Measurements from ENCODE around the gene ADAT2. TPM values are rescaled to one million over a fixed set of nuclear protein-coding genes. Genes with fewer than 3 reads are reported as not detected.

ADAT2 gene
- total and polyA plus RNA-seq, 2 of the 13 experiments (the other 11 are each of a cell fraction or from before 2014, with no cell fraction given): 10.5 to 18.3 TPM

DNA sequence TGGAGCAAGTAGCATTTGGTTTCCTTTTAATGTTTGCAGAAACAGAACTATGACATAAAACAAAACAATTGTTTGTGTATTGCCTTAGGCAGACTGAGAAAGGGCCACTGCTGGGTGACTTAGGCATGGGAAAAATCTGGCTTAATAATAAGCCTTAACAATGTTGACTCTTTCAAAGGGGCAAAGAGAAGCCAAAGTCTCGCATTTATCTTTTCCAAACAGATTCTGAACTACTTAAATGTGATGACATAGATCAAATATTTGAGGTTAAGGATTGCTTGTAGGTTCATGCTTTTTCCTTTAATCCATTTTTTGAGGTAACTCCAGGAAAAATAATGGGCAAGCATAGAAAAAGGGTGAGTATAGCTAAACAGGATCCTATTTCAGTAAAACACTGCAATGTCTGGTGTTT lies 39.6 kb downstream of the ADAT2 start (continued):
- TF ChIP-seq MTA3 (CRISPR knock-in tag; IDR thresholded peaks at IDR 0.05) (no peak), ZNF260 (CRISPR knock-in tag; IDR thresholded peaks at IDR 0.05; ENCODE audit: borderline replicate concordance, low read depth) (no peak), SSRP1 (CRISPR knock-in tag; IDR thresholded peaks at IDR 0.05) (no peak), KDM6A (CRISPR knock-in tag; IDR thresholded peaks at IDR 0.05; ENCODE audit: low read depth) (peak; percentile 78), HMGA1 (CRISPR knock-in tag; conservative IDR thresholded peaks at IDR 0.05) (no peak), ZFP1 (CRISPR knock-in tag; IDR thresholded peaks at IDR 0.05) (no peak), SOX6 (IDR thresholded peaks at IDR 0.05) (no peak), SOX6 (CRISPR knock-in tag; IDR thresholded peaks at IDR 0.05) (peak; percentile 95), ZNF883 (CRISPR knock-in tag; IDR thresholded peaks at IDR 0.05; ENCODE audit: not compliant biosample characterization) (no peak), HOXA5 (CRISPR knock-in tag; IDR thresholded peaks at IDR 0.05) (peak; percentile 81; the same call in 1 of the 2 replicates), KDM3A (CRISPR knock-in tag; IDR thresholded peaks at IDR 0.05; ENCODE audit: low read depth) (peak; percentile 62; the same call in 1 of the 2 replicates), IKZF1 (IDR thresholded peaks at IDR 0.05) (no peak)
- TF ChIP-seq, protein P1, sequence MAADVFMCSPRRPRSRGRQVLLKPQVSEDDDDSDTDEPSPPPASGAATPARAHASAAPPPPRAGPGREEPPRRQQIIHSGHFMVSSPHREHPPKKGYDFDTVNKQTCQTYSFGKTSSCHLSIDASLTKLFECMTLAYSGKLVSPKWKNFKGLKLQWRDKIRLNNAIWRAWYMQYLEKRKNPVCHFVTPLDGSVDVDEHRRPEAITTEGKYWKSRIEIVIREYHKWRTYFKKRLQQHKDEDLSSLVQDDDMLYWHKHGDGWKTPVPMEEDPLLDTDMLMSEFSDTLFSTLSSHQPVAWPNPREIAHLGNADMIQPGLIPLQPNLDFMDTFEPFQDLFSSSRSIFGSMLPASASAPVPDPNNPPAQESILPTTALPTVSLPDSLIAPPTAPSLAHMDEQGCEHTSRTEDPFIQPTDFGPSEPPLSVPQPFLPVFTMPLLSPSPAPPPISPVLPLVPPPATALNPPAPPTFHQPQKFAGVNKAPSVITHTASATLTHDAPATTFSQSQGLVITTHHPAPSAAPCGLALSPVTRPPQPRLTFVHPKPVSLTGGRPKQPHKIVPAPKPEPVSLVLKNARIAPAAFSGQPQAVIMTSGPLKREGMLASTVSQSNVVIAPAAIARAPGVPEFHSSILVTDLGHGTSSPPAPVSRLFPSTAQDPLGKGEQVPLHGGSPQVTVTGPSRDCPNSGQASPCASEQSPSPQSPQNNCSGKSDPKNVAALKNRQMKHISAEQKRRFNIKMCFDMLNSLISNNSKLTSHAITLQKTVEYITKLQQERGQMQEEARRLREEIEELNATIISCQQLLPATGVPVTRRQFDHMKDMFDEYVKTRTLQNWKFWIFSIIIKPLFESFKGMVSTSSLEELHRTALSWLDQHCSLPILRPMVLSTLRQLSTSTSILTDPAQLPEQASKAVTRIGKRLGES (CRISPR knock-in tag; IDR thresholded peaks at IDR 0.05; ENCODE audit: borderline replicate concordance): 0 out of 2 replicates have a peak, but pooled peaks have one; percentile 28
- TF ChIP-seq, protein P2, sequence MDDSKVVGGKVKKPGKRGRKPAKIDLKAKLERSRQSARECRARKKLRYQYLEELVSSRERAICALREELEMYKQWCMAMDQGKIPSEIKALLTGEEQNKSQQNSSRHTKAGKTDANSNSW (CRISPR knock-in tag; IDR thresholded peaks at IDR 0.05; ENCODE audit: borderline replicate concordance): no peak
- TF ChIP-seq, protein P3, sequence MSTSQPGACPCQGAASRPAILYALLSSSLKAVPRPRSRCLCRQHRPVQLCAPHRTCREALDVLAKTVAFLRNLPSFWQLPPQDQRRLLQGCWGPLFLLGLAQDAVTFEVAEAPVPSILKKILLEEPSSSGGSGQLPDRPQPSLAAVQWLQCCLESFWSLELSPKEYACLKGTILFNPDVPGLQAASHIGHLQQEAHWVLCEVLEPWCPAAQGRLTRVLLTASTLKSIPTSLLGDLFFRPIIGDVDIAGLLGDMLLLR (CRISPR knock-in tag; IDR thresholded peaks at IDR 0.05): no peak
- TF ChIP-seq, protein P4, sequence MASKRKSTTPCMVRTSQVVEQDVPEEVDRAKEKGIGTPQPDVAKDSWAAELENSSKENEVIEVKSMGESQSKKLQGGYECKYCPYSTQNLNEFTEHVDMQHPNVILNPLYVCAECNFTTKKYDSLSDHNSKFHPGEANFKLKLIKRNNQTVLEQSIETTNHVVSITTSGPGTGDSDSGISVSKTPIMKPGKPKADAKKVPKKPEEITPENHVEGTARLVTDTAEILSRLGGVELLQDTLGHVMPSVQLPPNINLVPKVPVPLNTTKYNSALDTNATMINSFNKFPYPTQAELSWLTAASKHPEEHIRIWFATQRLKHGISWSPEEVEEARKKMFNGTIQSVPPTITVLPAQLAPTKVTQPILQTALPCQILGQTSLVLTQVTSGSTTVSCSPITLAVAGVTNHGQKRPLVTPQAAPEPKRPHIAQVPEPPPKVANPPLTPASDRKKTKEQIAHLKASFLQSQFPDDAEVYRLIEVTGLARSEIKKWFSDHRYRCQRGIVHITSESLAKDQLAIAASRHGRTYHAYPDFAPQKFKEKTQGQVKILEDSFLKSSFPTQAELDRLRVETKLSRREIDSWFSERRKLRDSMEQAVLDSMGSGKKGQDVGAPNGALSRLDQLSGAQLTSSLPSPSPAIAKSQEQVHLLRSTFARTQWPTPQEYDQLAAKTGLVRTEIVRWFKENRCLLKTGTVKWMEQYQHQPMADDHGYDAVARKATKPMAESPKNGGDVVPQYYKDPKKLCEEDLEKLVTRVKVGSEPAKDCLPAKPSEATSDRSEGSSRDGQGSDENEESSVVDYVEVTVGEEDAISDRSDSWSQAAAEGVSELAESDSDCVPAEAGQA (IDR thresholded peaks at IDR 0.05; ENCODE audit: low read depth): no peak
- TF ChIP-seq, protein P4 (CRISPR knock-in tag; IDR thresholded peaks at IDR 0.05; ENCODE audit: borderline replicate concordance): no peak; the same call in 1 of the 2 replicates
- TF ChIP-seq, protein P5, sequence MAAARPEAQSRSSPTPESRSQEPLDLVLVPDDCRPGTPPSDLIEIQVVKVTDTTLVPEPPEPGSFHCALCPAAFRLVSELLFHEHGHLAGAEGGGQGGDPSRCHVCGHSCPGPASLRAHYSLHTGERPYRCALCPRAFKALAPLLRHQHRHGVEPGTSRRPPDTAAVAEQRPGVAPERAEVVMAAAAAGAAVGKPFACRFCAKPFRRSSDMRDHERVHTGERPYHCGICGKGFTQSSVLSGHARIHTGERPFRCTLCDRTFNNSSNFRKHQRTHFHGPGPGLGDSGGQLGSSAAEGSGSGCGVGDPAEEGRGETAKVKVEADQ (CRISPR knock-in tag; IDR thresholded peaks at IDR 0.05; ENCODE audit: borderline replicate concordance): no peak
- TF ChIP-seq, protein P6, sequence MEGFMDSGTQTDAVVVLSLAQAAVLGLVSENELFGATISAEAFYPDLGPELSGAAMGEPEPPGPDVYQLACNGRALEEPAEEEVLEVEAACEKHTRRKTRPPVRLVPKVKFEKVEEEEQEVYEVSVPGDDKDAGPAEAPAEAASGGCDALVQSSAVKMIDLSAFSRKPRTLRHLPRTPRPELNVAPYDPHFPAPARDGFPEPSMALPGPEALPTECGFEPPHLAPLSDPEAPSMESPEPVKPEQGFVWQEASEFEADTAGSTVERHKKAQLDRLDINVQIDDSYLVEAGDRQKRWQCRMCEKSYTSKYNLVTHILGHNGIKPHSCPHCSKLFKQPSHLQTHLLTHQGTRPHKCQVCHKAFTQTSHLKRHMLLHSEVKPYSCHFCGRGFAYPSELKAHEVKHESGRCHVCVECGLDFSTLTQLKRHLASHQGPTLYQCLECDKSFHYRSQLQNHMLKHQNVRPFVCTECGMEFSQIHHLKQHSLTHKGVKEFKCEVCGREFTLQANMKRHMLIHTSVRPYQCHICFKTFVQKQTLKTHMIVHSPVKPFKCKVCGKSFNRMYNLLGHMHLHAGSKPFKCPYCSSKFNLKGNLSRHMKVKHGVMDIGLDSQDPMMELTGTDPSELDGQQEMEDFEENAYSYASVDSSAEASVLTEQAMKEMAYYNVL (CRISPR knock-in tag; IDR thresholded peaks at IDR 0.05; ENCODE audit: borderline replicate concordance): no peak
